IMR-90 (cell line): ENCODE measurements around the gene DZIP1. TPM values are rescaled to one million over a fixed set of nuclear protein-coding genes. Genes with fewer than 3 reads are reported as not detected.

ENCODE experiments used
- ATAC-seq: fragments of 200-7000 bp; cut with Tn5 transposase; 2 replicates; pipeline ENCODE4 v1.9.1; 2020; ENCODE audit warnings: low read depth, mild to moderate bottlenecking, moderate library complexity
- BruUV-seq: library from RNA; stranded (reverse); fragments of 400-500 nt; replicated peaks from 2 replicates; lab custom pipeline; 2021; lab: Mats Ljungman, UMichigan
- CTCF ChIA-PET: fragments of 300-600 bp; formaldehyde crosslinking; extraction: SDS; loops from one replicate; lab custom pipeline; 2021; ENCODE audit warnings: antibody characterized with exemption; lab: Yijun Ruan, JAX
- POLR2A ChIA-PET: fragments of 300-600 bp; sonication (Branson Sonifier 250); formaldehyde crosslinking; loops from one replicate; lab custom pipeline; 2022; ENCODE audit warnings: antibody characterized with exemption; ENCODE audit not compliant: unreplicated experiment; lab: Charles Lee
- DNase-seq: peaks from one replicate; pipeline ENCODE4 v3.0.0; 2013
- H2AFZ ChIP-seq: replicated peaks from 2 replicates; pipeline ENCODE3; 2013; ENCODE audit warnings: low read length, mild to moderate bottlenecking; ENCODE audit not compliant: poor library complexity
- H2AK5ac ChIP-seq: 2 replicates; pipeline ENCODE4 v1.6.1; 2013; ENCODE audit warnings: low read depth, low read length, inconsistent platforms
- H2AK9ac ChIP-seq: replicated peaks from 2 replicates; pipeline ENCODE3; 2013; ENCODE audit warnings: mild to moderate bottlenecking, low read depth, low read length, moderate library complexity; ENCODE audit not compliant: poor library complexity
- H2BK120ac ChIP-seq: 2 replicates; pipeline ENCODE4 v1.6.1; 2013; ENCODE audit warnings: low read depth, low read length, inconsistent platforms
- H2BK15ac ChIP-seq: 3 replicates; pipeline ENCODE4 v1.6.1; 2013; ENCODE audit warnings: low read depth, low read length, inconsistent platforms
- H2BK20ac ChIP-seq: 2 replicates; pipeline ENCODE4 v1.6.1; 2013; ENCODE audit warnings: low read depth, mild to moderate bottlenecking, inconsistent platforms, low read length, moderate library complexity
- H2BK5ac ChIP-seq: 2 replicates; pipeline ENCODE4 v1.6.1; 2013; ENCODE audit warnings: mild to moderate bottlenecking, low read depth, low read length, inconsistent platforms; ENCODE audit not compliant: poor library complexity, severe bottlenecking
- H3K14ac ChIP-seq: replicated peaks from 2 replicates; pipeline ENCODE4 v1.6.1; 2013; ENCODE audit warnings: low read depth, low read length, inconsistent platforms
- H3K18ac ChIP-seq: 2 replicates; pipeline ENCODE4 v1.6.1; 2013; ENCODE audit warnings: low read depth, low read length, control low read depth
- H3K23ac ChIP-seq: 2 replicates; pipeline ENCODE4 v1.6.1; 2013; ENCODE audit warnings: low read depth, low read length, inconsistent platforms
- H3K27ac ChIP-seq: 2 replicates; pipeline ENCODE4 v1.5.1; 2013; ENCODE audit warnings: mild to moderate bottlenecking, control low read depth, low read length; ENCODE audit not compliant: insufficient read depth
- H3K27me3 ChIP-seq: 2 replicates; pipeline ENCODE4 v1.6.1; 2013; ENCODE audit warnings: low read length; ENCODE audit not compliant: control insufficient read depth, insufficient read depth
- H3K36me3 ChIP-seq: 2 replicates; pipeline ENCODE4 v1.6.1; 2013; ENCODE audit warnings: low read length, mixed read lengths; ENCODE audit not compliant: control insufficient read depth, insufficient read depth
- H3K4ac ChIP-seq: 2 replicates; pipeline ENCODE4 v1.6.1; 2013; ENCODE audit warnings: low read depth, low read length, inconsistent platforms
- H3K4me1 ChIP-seq: 2 replicates; pipeline ENCODE4 v1.6.1; 2013; ENCODE audit warnings: low read length, mixed read lengths; ENCODE audit not compliant: control insufficient read depth, insufficient read depth
- H3K4me2 ChIP-seq: 2 replicates; pipeline ENCODE4 v1.6.1; 2013; ENCODE audit warnings: low read depth, mild to moderate bottlenecking, control low read depth, low read length, moderate library complexity
- H3K4me3 ChIP-seq: 2 replicates; pipeline ENCODE4 v1.5.1; 2013; ENCODE audit warnings: low read depth, mild to moderate bottlenecking, control low read depth, low read length, moderate library complexity; ENCODE audit not compliant: insufficient read depth
- H3K56ac ChIP-seq: 2 replicates; pipeline ENCODE4 v1.6.1; 2013; ENCODE audit warnings: low read length, inconsistent platforms; ENCODE audit not compliant: insufficient read depth; ENCODE audit errors: extremely low read depth
- H3K79me1 ChIP-seq, 2 experiments: 2 replicates each; pipeline ENCODE4 v1.6.1; 2013; ENCODE audit warnings: low read length in 2 of 2, inconsistent platforms in 1 of 2, low read depth in 1 of 2
- H3K9ac ChIP-seq: 2 replicates; pipeline ENCODE4 v1.6.1; 2013; ENCODE audit warnings: low read depth, low read length, control low read depth
- H3K9me1 ChIP-seq: 2 replicates; pipeline ENCODE4 v1.6.1; 2013; ENCODE audit warnings: low read length, inconsistent platforms; ENCODE audit not compliant: insufficient read depth
- H3K9me3 ChIP-seq: 2 replicates; pipeline ENCODE4 v1.6.1; 2013; ENCODE audit warnings: low read length; ENCODE audit not compliant: control insufficient read depth, insufficient read depth
- H4K20me1 ChIP-seq: 2 replicates; pipeline ENCODE4 v1.6.1; 2013; ENCODE audit warnings: low read length, inconsistent platforms; ENCODE audit not compliant: insufficient read depth
- H4K5ac ChIP-seq: 2 replicates; pipeline ENCODE4 v1.6.1; 2013; ENCODE audit warnings: mild to moderate bottlenecking, low read depth, low read length, control low read depth
- H4K8ac ChIP-seq, 2 experiments: 2 replicates each; pipeline ENCODE4 v1.6.1; 2013; ENCODE audit warnings: low read depth in 2 of 2, low read length in 2 of 2, control low read depth in 1 of 2, inconsistent platforms in 1 of 2
- H4K91ac ChIP-seq: 2 replicates; pipeline ENCODE4 v1.6.1; 2013; ENCODE audit warnings: low read depth, low read length, inconsistent platforms; ENCODE audit not compliant: insufficient read depth
- CEBPB ChIP-seq: IDR thresholded peaks from 2 replicates; pipeline ENCODE4 v1.6.1; 2012; ENCODE audit warnings: low read depth, low read length, improper control_type of control experiment
- FOS ChIP-seq: fragments of 150-350 bp; IDR thresholded peaks from 2 replicates; pipeline ENCODE4 v1.6.1; 2016; ENCODE audit warnings: low read depth, low read length
- MAZ ChIP-seq: IDR thresholded peaks from 2 replicates; pipeline ENCODE4 v1.6.1; 2012; ENCODE audit warnings: low read depth, mild to moderate bottlenecking, low read length, improper control_type of control experiment, moderate library complexity, borderline replicate concordance
- MXI1 ChIP-seq: IDR thresholded peaks from 2 replicates; pipeline ENCODE4 v1.6.1; 2012; ENCODE audit warnings: low read depth, mild to moderate bottlenecking, low read length, moderate library complexity, borderline replicate concordance
- NFE2L2 ChIP-seq: fragments of 150-350 bp; IDR thresholded peaks from 2 replicates; pipeline ENCODE4 v1.6.1; 2016; ENCODE audit warnings: low read depth, mild to moderate bottlenecking, low read length
- RAD21 ChIP-seq: IDR thresholded peaks from 2 replicates; pipeline ENCODE4 v1.6.1; 2012; ENCODE audit warnings: low read length, improper control_type of control experiment
- RFX5 ChIP-seq: IDR thresholded peaks from 2 replicates; pipeline ENCODE4 v1.8.0; 2012; ENCODE audit warnings: low read depth, mild to moderate bottlenecking, low read length, moderate library complexity
- SMC3 ChIP-seq: fragments of 150-350 bp; IDR thresholded peaks from 2 replicates; pipeline ENCODE4 v1.6.1; 2016; ENCODE audit warnings: low read depth, mild to moderate bottlenecking, antibody characterized with exemption, low read length, moderate library complexity
- USF2 ChIP-seq: fragments of 150-350 bp; IDR thresholded peaks from 2 replicates; pipeline ENCODE4 v1.6.1; 2017; ENCODE audit warnings: mild to moderate bottlenecking, antibody characterized with exemption, low read length, low read depth
- WGBS, 2 experiments: methylation state at CpG; one replicate each; pipeline versions ENCODE4 v1.1.5 to v1.1.7; 2013; ENCODE audit warnings: missing lambda C conversion rate in 2 of 2; ENCODE audit not compliant: insufficient read length in 1 of 2; ENCODE audit errors: extremely low coverage in 2 of 2; 5-methylcytosine and 5-hydroxymethylcytosine counted together
- dilution Hi-C: fragments of 300-500 bp; cut with HindIII; formaldehyde crosslinking; loops from one replicate; pipeline ENCODE4 v1.14.3; 2018; ENCODE audit warnings: low sequenced_read_pairs; ENCODE audit not compliant: unreplicated experiment
- in situ Hi-C: fragments of 300-500 bp; cut with MboI; formaldehyde crosslinking; loops from 3 replicates; pipeline ENCODE4 v1.14.3; 2019; ENCODE audit warnings: low sequenced_read_pairs, inconsistent platforms, mixed read lengths
- intact Hi-C: fragments of 100-400 bp; cut with micrococcal nuclease; formaldehyde crosslinking; loops from 2 replicates; pipeline ENCODE4 v1.10.0; 2022
- polyA plus RNA-seq, 3 experiments: library from polyadenylated mRNA; depleted of rRNA; stranded (reverse); fragments of >200 nt; gene quantifications; 2 replicates each; pipeline ENCODE4 v1.2.3, GENCODE V29; 2012; ENCODE audit warnings: low replicate concordance in 1 of 3
- total RNA-seq: library from RNA; depleted of rRNA; stranded (reverse); fragments of >200 nt; gene quantifications from 2 replicates; pipeline ENCODE4 v1.2.3, GENCODE V29; 2012

Gene DZIP1
- total and polyA plus RNA-seq, 2 of the 4 experiments (the other 2 are of a cell fraction) = 12.2 to 15.9 TPM

GRCh38 chr13:95552539-95553441, 91.7 kb downstream of the DZIP1 start, which contains the start of gene CLDN10 (continued):
- no peak for TF ChIP-seq RFX5

- DNase-seq (no peak), ATAC-seq (no peak)
- BruUV-seq = no TSS peak
- Histone ChIP-seq H2BK20ac (no peak overlapping the region), H3K14ac (no peak overlapping the region), H3K79me1 (no peaks in the 10 kb centered on the region), H3K4me2 (no peak overlapping the region), H3K56ac (no peak overlapping the region), H3K18ac (no peak overlapping the region), H4K5ac (no peak overlapping the region), H3K9ac (no peak overlapping the region), H2AFZ (no peak overlapping the region), H4K8ac (no peak overlapping the region), H2BK15ac (no peak overlapping the region), H3K27ac (no peak overlapping the region), H3K23ac (no peak overlapping the region), H3K4ac (no peak overlapping the region), H3K4me3 (no peak overlapping the region), H3K9me3 (peaks cover 13% of the 10 kb centered on the region), H2BK120ac (no peak overlapping the region), H2BK5ac (no peak overlapping the region), H4K20me1 (no peaks in the 10 kb centered on the region), H2AK9ac (no peak overlapping the region), H2AK5ac (no peak overlapping the region), H3K9me1 (no peaks in the 10 kb centered on the region), H3K27me3 (peaks cover 73% of the 10 kb centered on the region), H4K91ac (no peak overlapping the region), H3K36me3 (no peaks in the 10 kb centered on the region), H3K4me1 (no peaks in the 10 kb centered on the region)
- CTCF ChIA-PET = interaction anchor here (0.8 kb wide), 1 partner anchor 11 kb away, joined by 4 read pairs; no protein-coding TSS in a partner anchor
- TF ChIP-seq MAZ (no peak), FOS (no peak), USF2 (no peak), SMC3 (no peak), MXI1 (no peak), CEBPB (no peak), NFE2L2 (no peak), RFX5 (no peak), RAD21 (no peak)
- POLR2A ChIA-PET = no interaction called here
- intact Hi-C loops (no loop called here), in situ Hi-C loops (no loop called here), dilution Hi-C loops (no loop called here)
- no CpG with 5 or more reads among the region's 17 CpGs for WGBS, 2 experiments
Observed at GRCh38 chr13:95552208-95552538, 92.3 kb downstream of the DZIP1 start.
